CD14-positive monocyte (primary cell): ENCODE measurements around the gene GRIK2. TPM values are rescaled to one million over a fixed set of nuclear protein-coding genes. Genes with fewer than 3 reads are reported as not detected.

Source experiments
- DNase-seq, 3 donors: peaks; one replicate each; pipeline ENCODE4 v3.0.0-alpha.2; 2011 to 2022
- H2AFZ ChIP-seq: 2 replicates; pipeline ENCODE4 v1.6.0; 2012; ENCODE audit warnings: mild to moderate bottlenecking, low read depth, low read length, inconsistent platforms; ENCODE audit not compliant: insufficient read depth, poor library complexity, severe bottlenecking
- H3K27ac ChIP-seq, 2 donors: 1 replicate in 1 of 2; 2 replicates in 1 of 2; pipeline ENCODE4 v1.5.1; 2012 to 2013; ENCODE audit warnings: low read length in 2 of 2, control low read depth in 1 of 2, inconsistent platforms in 1 of 2, low read depth in 1 of 2, mild to moderate bottlenecking in 1 of 2
- H3K27me3 ChIP-seq, 2 donors: one replicate each; pipeline versions ENCODE4 v1.6.0 to v1.6.1; 2011 to 2013; ENCODE audit warnings: low read length in 2 of 2; ENCODE audit not compliant: control insufficient read depth in 2 of 2, insufficient read depth in 2 of 2
- H3K36me3 ChIP-seq, 2 donors: replicated peaks in 1 of 2; 1 replicate in 1 of 2; 2 replicates in 1 of 2; pipeline versions ENCODE4 v1.5.1 to v1.6.1; 2012 to 2013; ENCODE audit warnings: low read length in 2 of 2, control low read depth in 1 of 2, inconsistent platforms in 1 of 2, mild to moderate bottlenecking in 1 of 2; ENCODE audit not compliant: insufficient read depth in 2 of 2, control insufficient read depth in 1 of 2
- H3K4me1 ChIP-seq, 2 donors: 1 replicate in 1 of 2; 2 replicates in 1 of 2; pipeline versions ENCODE4 v1.5.1 to v1.6.1; 2012 to 2013; ENCODE audit warnings: low read length in 2 of 2, control low read depth in 1 of 2, inconsistent platforms in 1 of 2, mild to moderate bottlenecking in 1 of 2, moderate library complexity in 1 of 2; ENCODE audit not compliant: insufficient read depth in 2 of 2, control insufficient read depth in 1 of 2
- H3K4me2 ChIP-seq: replicated peaks from 2 replicates; pipeline ENCODE3; 2012; ENCODE audit warnings: low read length, moderate library complexity, mild to moderate bottlenecking; ENCODE audit not compliant: poor library complexity, severe bottlenecking; ENCODE audit errors: extremely low read depth
- H3K4me3 ChIP-seq, 3 experiments: fragments of 200-600 bp in 1 of 3; sonication (generic) in 1 of 3; replicated peaks in 1 of 3; 1 replicate in 2 of 3; 2 replicates in 1 of 3; pipeline ENCODE4 v1.5.1; 2011 to 2013; ENCODE audit warnings: low read length in 3 of 3, mild to moderate bottlenecking in 3 of 3, control low read depth in 2 of 3, low read depth in 2 of 3, inconsistent platforms in 1 of 3, moderate library complexity in 1 of 3
- H3K79me2 ChIP-seq: 2 replicates; pipeline ENCODE4 v1.6.0; 2012; ENCODE audit warnings: mild to moderate bottlenecking, control low read depth, inconsistent platforms, low read length, moderate library complexity; ENCODE audit not compliant: insufficient read depth
- H3K9ac ChIP-seq: 2 replicates; pipeline ENCODE4 v1.6.0; 2017; ENCODE audit warnings: low read length, mild to moderate bottlenecking; ENCODE audit not compliant: insufficient read depth, poor library complexity, severe bottlenecking
- H3K9me3 ChIP-seq, 2 donors: replicated peaks in 1 of 2; 1 replicate in 1 of 2; 2 replicates in 1 of 2; pipeline versions ENCODE4 v1.5.1 to v1.6.1; 2012 to 2013; ENCODE audit warnings: low read length in 2 of 2, control low read depth in 1 of 2; ENCODE audit not compliant: control insufficient read depth in 1 of 2, insufficient read depth in 1 of 2
- H4K20me1 ChIP-seq: 2 replicates; pipeline ENCODE4 v1.6.0; 2012; ENCODE audit warnings: mild to moderate bottlenecking, low read length, control low read depth, moderate library complexity; ENCODE audit not compliant: insufficient read depth
- H3K27ac Mint-ChIP-seq, 7 donors: one replicate each; pipeline ENCODE4 v1.8.0; 2020; ENCODE audit warnings: mild to moderate bottlenecking in 7 of 7, mixed read lengths in 7 of 7, moderate library complexity in 6 of 7, inconsistent platforms in 2 of 7
- H3K27me3 Mint-ChIP-seq, 3 donors: one replicate each; pipeline ENCODE4 v1.8.0; 2021 to 2022; ENCODE audit warnings: low read depth in 3 of 3, mild to moderate bottlenecking in 3 of 3, mixed read lengths in 3 of 3, moderate library complexity in 3 of 3, inconsistent platforms in 1 of 3
- H3K36me3 Mint-ChIP-seq, 2 donors: one replicate each; pipeline ENCODE4 v1.8.0; 2020; ENCODE audit warnings: mixed read lengths in 2 of 2, inconsistent platforms in 1 of 2, mild to moderate bottlenecking in 1 of 2
- H3K4me1 Mint-ChIP-seq: one replicate; pipeline ENCODE4 v1.8.0; 2020; ENCODE audit warnings: mild to moderate bottlenecking, mixed read lengths
- H3K4me3 Mint-ChIP-seq, 2 donors: one replicate each; pipeline ENCODE4 v1.8.0; 2020; ENCODE audit warnings: mild to moderate bottlenecking in 2 of 2, mixed read lengths in 2 of 2, moderate library complexity in 1 of 2
- H3K9me3 Mint-ChIP-seq, 7 donors: one replicate each; pipeline ENCODE4 v1.8.0; 2020 to 2022; ENCODE audit warnings: mixed read lengths in 7 of 7, mild to moderate bottlenecking in 6 of 7, moderate library complexity in 6 of 7, inconsistent platforms in 2 of 7
- CTCF ChIP-seq: fragments of 200-600 bp; IDR thresholded peaks from one replicate; pipeline ENCODE4 v1.8.0; 2022; ENCODE audit warnings: antibody characterized with exemption, mild to moderate bottlenecking
- WGBS: methylation state at CpG from one replicate; pipeline ENCODE4 v1.1.5; 2013; ENCODE audit warnings: missing lambda C conversion rate; ENCODE audit not compliant: insufficient coverage; 5-methylcytosine and 5-hydroxymethylcytosine counted together
- intact Hi-C, 2 donors: fragments of 100-400 bp; cut with micrococcal nuclease; formaldehyde crosslinking; loops; one replicate each; pipeline versions ENCODE4 v1.15.0 to v1.15.1; 2023
- polyA plus RNA-seq, 3 donors: library from polyadenylated mRNA; depleted of rRNA in 1 of 3; unstranded in 2 of 3; stranded (reverse) in 1 of 3; fragments of 300-500 nt in 2 of 3; fragments of >200 nt in 1 of 3; fragmentation: Illumina TruSeq in 2 of 3; gene quantifications; 1 replicate in 2 of 3; 2 replicates in 1 of 3; pipeline ENCODE4 v1.2.3, GENCODE V29; 2012 to 2021

The GRIK2 gene
- polyA plus RNA-seq, 3 donors = not detected

GRCh38 chr6:101522254-101522653 lies 128.7 kb downstream of the GRIK2 start:
- Histone ChIP-seq H3K36me3 (no peaks in the 10 kb centered on the region), H3K27ac (no peak overlapping the region), H3K9ac (no peak overlapping the region), H3K9me3 (no peaks in the 10 kb centered on the region), H3K4me3 (no peak overlapping the region), H3K4me2 (no peak overlapping the region), H3K4me1 (no peaks in the 10 kb centered on the region), H4K20me1 (no peaks in the 10 kb centered on the region), H3K79me2 (no peaks in the 10 kb centered on the region), H2AFZ (no peak overlapping the region), H3K27me3 (no peaks in the 10 kb centered on the region)
- intact Hi-C loops = no loop called here
- TF ChIP-seq CTCF = no peak
- DNase-seq = no peak
- H3K27me3 Mint-ChIP-seq = no peaks in the 10 kb centered on the region
- no peak overlapping the region for H3K4me3 Mint-ChIP-seq
- H3K36me3 Mint-ChIP-seq = no peaks in the 10 kb centered on the region
- peaks cover 0 to 5% (median 3%) of the 10 kb centered on the region in 7 donors for H3K9me3 Mint-ChIP-seq
- WGBS = 71% methylated on average over 1 of the region's 2 CpGs
- H3K27ac Mint-ChIP-seq = no peak overlapping the region
- no peaks in the 10 kb centered on the region for H3K4me1 Mint-ChIP-seq

- Histone ChIP-seq H3K27me3 (no peaks in the 10 kb centered on the region), H3K9ac (no peak overlapping the region), H3K9me3 (no peaks in the 10 kb centered on the region), H3K27ac (no peak overlapping the region), H3K4me3 (no peak overlapping the region), H3K36me3 (no peaks in the 10 kb centered on the region), H3K79me2 (no peaks in the 10 kb centered on the region), H3K4me1 (no peaks in the 10 kb centered on the region), H3K4me2 (no peak overlapping the region), H4K20me1 (no peaks in the 10 kb centered on the region), H2AFZ (no peak overlapping the region)
- 89% methylated on average over 3 of the region's 3 CpGs for WGBS
- peaks cover 0 to 5% (median 0%) of the 10 kb centered on the region in 7 donors for H3K9me3 Mint-ChIP-seq
- no peak for DNase-seq
- H3K27me3 Mint-ChIP-seq = no peaks in the 10 kb centered on the region
- no peaks in the 10 kb centered on the region for H3K4me1 Mint-ChIP-seq
- no peak for TF ChIP-seq CTCF
- no peak overlapping the region for H3K4me3 Mint-ChIP-seq
- intact Hi-C loops = no loop called here
- H3K36me3 Mint-ChIP-seq = no peaks in the 10 kb centered on the region
- no peak overlapping the region for H3K27ac Mint-ChIP-seq
These were observed 134.0 kb downstream of the GRIK2 start for GRCh38 chr6:101527467-101527866.
